ENCODE measurements around the gene BPIFA2. TPM values are rescaled to one million over a fixed set of nuclear protein-coding genes. Genes with fewer than 3 reads are reported as not detected.

Gene BPIFA2
- total RNA-seq, 1 experiment from 2014 or later, result not detected

DNA sequence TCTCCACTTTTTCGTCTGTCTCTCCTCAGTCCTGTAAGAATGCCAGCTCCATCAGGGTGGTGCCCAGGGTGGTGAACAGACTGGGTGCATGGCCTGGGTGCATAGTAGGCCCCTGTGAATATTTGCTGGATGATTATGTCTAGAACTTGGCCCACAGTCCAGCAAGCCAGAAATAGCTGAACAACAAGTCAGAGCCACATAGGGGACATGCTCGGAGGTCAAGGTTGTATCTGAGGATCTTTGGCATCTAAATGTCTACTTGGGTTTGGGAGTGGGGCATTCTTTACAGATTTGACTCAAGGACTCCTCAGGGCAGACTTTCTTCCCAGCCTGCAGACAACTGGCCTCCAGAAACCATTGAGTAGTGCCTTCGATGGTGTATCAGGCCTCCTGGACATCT, 31.1 kb downstream of the BPIFA2 start:
- Histone ChIP-seq H3K4me3 (ENCODE audit: insufficient read depth, low read depth, low read length) (no peak overlapping the region), H3K36me3 (replicated peaks; ENCODE audit: control insufficient read depth, insufficient read depth, low read length) (no peaks in the 10 kb centered on the region), H3K27me3 (ENCODE audit: control insufficient read depth, insufficient read depth, low read length) (no peaks in the 10 kb centered on the region)
- DNase-seq, result no peak

DNA sequence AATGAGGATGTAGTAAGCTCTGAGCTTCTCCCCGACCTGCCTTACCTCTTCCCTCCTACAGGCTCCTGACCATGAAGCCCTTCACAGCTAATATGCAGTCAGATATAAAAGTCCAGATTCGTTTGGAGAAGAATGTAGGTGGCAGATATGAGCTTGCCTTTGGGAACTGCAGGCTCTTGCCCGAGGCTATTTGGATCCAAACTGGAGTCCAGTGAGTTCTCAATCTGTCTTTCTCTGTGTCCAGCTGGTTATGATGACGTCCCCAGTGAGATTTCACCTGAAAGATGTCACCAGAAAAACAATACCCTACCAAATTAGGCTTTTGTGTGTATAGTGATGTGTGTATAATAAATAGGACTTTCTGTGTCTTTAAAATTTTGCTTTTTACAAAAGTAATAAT, 34.5 kb downstream of the BPIFA2 start:
- no peaks in the 10 kb centered on the region for H3K36me3 ChIP-seq (replicated peaks; ENCODE audit: control insufficient read depth, insufficient read depth, low read length)
- no peaks in the 10 kb centered on the region for H3K27me3 ChIP-seq (ENCODE audit: control insufficient read depth, insufficient read depth, low read length)
- H3K4me3 ChIP-seq (ENCODE audit: insufficient read depth, low read depth, low read length), result no peak overlapping the region
- DNase-seq, result no peak

DNA sequence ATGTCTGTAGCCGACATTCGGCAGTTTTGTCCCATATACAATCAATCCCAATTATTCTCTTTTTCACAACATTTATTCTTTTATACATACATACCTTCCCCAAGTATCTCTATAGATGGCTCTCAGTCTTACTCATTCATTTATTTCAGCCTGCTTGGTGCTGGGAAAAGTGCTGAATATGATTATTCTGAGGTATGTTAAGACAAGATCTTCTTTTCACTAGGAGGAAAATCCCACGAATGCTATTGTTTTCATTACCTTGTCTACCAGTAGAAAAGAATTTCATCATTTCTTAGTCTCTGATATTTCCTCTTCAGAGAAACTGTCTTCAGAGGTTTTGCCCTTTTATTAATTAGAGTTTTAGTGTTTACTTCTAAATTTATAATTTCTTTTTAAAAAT, 35.5 kb downstream of the BPIFA2 start:
- Histone ChIP-seq H3K27me3 (ENCODE audit: control insufficient read depth, insufficient read depth, low read length) (no peaks in the 10 kb centered on the region), H3K4me3 (ENCODE audit: insufficient read depth, low read depth, low read length) (no peak overlapping the region), H3K36me3 (replicated peaks; ENCODE audit: control insufficient read depth, insufficient read depth, low read length) (no peaks in the 10 kb centered on the region)
- DNase-seq, result no peak

DNA sequence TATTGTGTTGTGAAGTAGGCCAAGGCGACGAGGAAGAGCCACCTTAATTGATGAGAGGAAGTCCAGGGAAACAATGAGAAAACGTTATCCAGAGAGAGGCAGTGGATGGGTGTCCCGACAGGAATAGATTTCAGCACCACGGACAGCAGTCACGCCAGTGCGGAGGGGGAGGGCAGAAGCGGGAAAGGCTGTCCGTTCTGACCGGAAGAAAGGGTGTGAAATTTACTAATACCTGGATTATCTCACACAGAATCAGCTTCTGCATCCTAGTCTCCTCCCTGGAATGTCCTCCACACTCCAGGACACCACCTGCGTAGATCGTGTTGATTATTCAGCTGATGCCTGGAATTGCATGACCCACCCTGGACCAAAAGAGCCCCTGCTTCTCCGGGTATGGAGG, 41.8 kb downstream of the BPIFA2 start:
- peak; percentile 70 for DNase-seq
- no peaks in the 10 kb centered on the region; the same call in 1 of the 2 replicates for H3K27me3 ChIP-seq (ENCODE audit: control insufficient read depth, insufficient read depth, low read length)

DNA sequence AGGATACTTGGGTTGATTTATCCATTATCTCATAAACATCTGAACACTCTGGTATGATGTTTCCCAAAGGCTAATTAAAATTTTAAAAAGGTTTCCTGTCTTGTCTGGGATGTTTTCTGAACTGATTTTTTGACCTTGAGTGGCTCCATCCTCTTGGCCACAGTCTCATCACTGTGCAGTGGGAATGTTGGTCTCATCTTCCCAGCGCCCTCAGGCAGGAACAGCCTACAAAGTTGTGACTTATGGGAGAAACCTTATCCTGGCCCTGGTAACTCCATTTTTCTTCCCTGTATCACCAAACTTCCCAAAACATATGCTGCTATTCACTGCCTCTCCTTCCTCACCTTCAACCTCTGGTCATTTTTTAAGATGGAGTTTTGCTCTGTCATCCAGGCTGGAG, 42.4 kb downstream of the BPIFA2 start:
- no peak overlapping the region for H3K4me3 ChIP-seq (ENCODE audit: insufficient read depth, low read depth, low read length)
- no peak for DNase-seq
- no peaks in the 10 kb centered on the region for H3K36me3 ChIP-seq (replicated peaks; ENCODE audit: control insufficient read depth, insufficient read depth, low read length)
- no peaks in the 10 kb centered on the region; the same call in 1 of the 2 replicates for H3K27me3 ChIP-seq (ENCODE audit: control insufficient read depth, insufficient read depth, low read length)

More for the DNA sequence above, 41.8 kb downstream of the BPIFA2 start:
- H3K36me3 ChIP-seq (replicated peaks; ENCODE audit: control insufficient read depth, insufficient read depth, low read length), result no peaks in the 10 kb centered on the region
- H3K4me3 ChIP-seq (ENCODE audit: insufficient read depth, low read depth, low read length), result no peak overlapping the region

DNA sequence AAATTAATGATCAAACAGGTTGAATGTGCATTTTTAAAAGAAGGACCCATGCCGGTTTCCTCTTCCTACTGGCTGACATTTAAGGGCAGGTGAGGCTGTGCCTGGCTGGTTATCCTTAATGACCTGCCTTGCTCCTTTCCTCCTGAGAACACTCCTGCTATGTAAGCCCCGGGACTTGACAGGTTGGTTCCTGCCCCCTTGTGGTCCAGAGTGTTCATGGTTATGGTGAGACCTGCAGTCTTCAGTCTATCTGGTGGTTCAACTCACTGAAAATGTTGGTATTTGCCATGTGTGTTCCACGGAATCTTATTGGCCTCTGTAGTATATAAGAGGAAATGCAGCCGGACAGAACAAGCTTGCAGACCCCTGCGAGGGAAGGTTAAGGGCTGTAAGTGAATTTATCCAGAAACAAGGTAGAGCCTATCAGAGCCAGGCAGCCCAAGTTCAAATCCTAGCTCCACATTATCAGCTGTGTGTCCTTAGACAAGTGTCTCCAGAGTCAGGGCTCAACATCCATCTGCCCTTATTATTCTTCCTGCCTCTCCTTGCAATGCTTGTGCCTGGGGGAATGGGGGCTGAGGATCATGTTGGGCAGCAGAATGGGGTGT, 44.0 kb downstream of the BPIFA2 start:
- no peaks in the 10 kb centered on the region; the same call in 1 of the 2 replicates for H3K27me3 ChIP-seq (ENCODE audit: control insufficient read depth, insufficient read depth, low read length)
- peak; percentile 76 for DNase-seq
- H3K4me3 ChIP-seq (ENCODE audit: insufficient read depth, low read depth, low read length), result no peak overlapping the region
- H3K36me3 ChIP-seq (replicated peaks; ENCODE audit: control insufficient read depth, insufficient read depth, low read length), result no peaks in the 10 kb centered on the region

DNA sequence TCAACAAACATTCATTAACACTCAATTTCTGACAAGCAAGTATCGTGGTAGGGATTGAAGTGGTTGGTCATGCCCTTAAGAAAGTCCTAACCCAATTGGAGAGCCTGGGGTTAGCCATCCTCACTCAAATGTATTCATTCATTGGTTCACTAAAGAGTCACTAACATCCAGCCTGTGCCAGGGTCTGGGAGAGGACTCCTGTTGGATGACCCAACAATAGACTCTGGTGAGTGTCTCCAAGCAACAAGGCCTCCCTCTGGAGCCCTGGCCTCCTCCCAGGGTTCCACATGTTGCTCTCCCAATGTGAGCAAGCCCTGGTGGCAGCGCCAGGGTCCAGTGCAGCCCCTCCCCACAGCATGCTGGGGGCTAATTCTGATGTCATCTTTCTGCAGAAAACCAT, 49.1 kb downstream of the BPIFA2 start, which contains the start of gene BPIFA3:
Gene BPIFA3 (plus strand): TSS at position 301 of the 400 bp plus-strand sequence. CDS start 185 bp downstream, outside the sequence.
- Histone ChIP-seq H3K36me3 (replicated peaks; ENCODE audit: control insufficient read depth, insufficient read depth, low read length) (no peaks in the 10 kb centered on the region), H3K27me3 (ENCODE audit: control insufficient read depth, insufficient read depth, low read length) (no peaks in the 10 kb centered on the region; the same call in 1 of the 2 replicates), H3K4me3 (ENCODE audit: insufficient read depth, low read depth, low read length) (no peak within 1 kb of the TSS)
- DNase-seq, result no peak

DNA sequence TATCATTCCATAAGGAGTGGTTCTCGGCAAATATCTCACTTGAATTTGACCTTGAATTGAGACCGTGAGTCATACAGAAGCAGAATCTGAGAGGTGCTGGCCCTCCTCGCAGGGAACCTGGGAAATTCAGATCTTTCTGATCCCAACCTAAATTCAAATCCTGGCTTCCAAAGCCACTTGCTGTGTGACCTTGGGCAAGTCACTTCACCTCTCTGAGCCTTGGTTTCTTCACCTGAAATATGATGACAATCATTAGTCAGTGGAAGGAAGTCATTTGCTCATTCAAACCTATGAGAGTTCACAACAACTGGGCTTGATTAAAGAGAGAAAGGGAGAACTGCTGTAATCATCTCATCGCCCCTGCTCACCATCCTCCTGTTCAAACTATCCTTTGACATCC, 56.4 kb downstream of the BPIFA2 start:
- DNase-seq, result no peak
- Histone ChIP-seq H3K36me3 (replicated peaks; ENCODE audit: control insufficient read depth, insufficient read depth, low read length) (no peaks in the 10 kb centered on the region), H3K27me3 (ENCODE audit: control insufficient read depth, insufficient read depth, low read length) (no peaks in the 10 kb centered on the region), H3K4me3 (ENCODE audit: insufficient read depth, low read depth, low read length) (no peak overlapping the region)

DNA sequence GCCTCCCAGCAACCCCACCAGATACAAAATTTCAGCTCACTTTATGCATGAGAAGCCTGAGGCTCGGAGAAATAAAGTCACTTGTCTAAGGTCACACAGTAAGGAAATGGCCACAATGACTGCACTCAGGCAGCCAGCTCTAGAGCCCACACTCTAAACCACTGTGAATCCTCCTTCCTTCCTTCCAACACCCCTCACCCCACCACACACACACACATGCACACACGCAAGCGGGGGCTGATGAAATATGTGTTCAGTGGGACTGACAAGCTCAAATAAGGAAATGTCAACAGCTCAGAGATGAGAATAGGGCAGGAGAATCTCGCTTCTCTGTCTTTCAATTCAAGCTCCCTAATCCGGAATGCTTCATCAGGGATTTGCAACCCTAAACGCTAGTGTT, 61.9 kb downstream of the BPIFA2 start:
- Histone ChIP-seq H3K27me3 (ENCODE audit: control insufficient read depth, insufficient read depth, low read length) (no peaks in the 10 kb centered on the region), H3K36me3 (replicated peaks; ENCODE audit: control insufficient read depth, insufficient read depth, low read length) (no peaks in the 10 kb centered on the region), H3K4me3 (ENCODE audit: insufficient read depth, low read depth, low read length) (no peak overlapping the region)
- DNase-seq, result no peak

Other genes starting within 250 kb of the BPIFA2 start
- gene SUN5, start 163.7 kb upstream of the BPIFA2 start, total RNA-seq (2014; rRNA removed; shearing (Covaris generic)), result not detected in 2 replicates
- not detected in 2 replicates for gene BPIFB2, start 160.5 kb upstream of the BPIFA2 start, total RNA-seq (2014; rRNA removed; shearing (Covaris generic))
- gene BPIFB6, start 136.5 kb upstream of the BPIFA2 start, total RNA-seq (2014; rRNA removed; shearing (Covaris generic)), result not detected in 2 replicates
- gene BPIFB3, start 114.3 kb upstream of the BPIFA2 start, total RNA-seq (2014; rRNA removed; shearing (Covaris generic)), result not detected in 2 replicates
- gene BPIFB4, start 88.5 kb upstream of the BPIFA2 start, total RNA-seq (2014; rRNA removed; shearing (Covaris generic)), result not detected in 2 replicates
- not detected in 2 replicates for gene BPIFA3, start 49.2 kb downstream of the BPIFA2 start, total RNA-seq (2014; rRNA removed; shearing (Covaris generic))
- gene BPIFA1, start 67.8 kb downstream of the BPIFA2 start, total RNA-seq (2014; rRNA removed; shearing (Covaris generic)), result not detected in 2 replicates
- not detected in 2 replicates for gene BPIFB1, start 115.1 kb downstream of the BPIFA2 start, total RNA-seq (2014; rRNA removed; shearing (Covaris generic))
- 49.9 and 57.2 TPM in 2 replicates for gene CDK5RAP1, start 233.4 kb downstream of the BPIFA2 start, total RNA-seq (2014; rRNA removed; shearing (Covaris generic))

Data from H7 (cell line).